ENCODE data around the gene UNC119.

Gene UNC119

GRCh38 chr17:28528327-28529012, 24.0 kb downstream of the UNC119 start:
- POLR2A ChIA-PET = interaction anchor here (0.9 kb wide), 1 partner anchor 26 kb away, joined by 3 read pairs; no protein-coding TSS in a partner anchor
- no peak for DNase-seq (ENCODE audit: extremely low spot score)
- CTCF ChIA-PET = interaction anchor here (1.0 kb wide), 1 partner anchor 33 kb away, joined by 3 read pairs; no protein-coding TSS in a partner anchor
- no peak for TF ChIP-seq TARDBP (IDR thresholded peaks at IDR 0.05)
- no peak for TF ChIP-seq FOXK2 (IDR thresholded peaks at IDR 0.05)
- no peak for TF ChIP-seq FOXM1 (IDR thresholded peaks at IDR 0.05; ENCODE audit: borderline replicate concordance)
- no peak for TF ChIP-seq LEF1 (IDR thresholded peaks at IDR 0.05; ENCODE audit: borderline replicate concordance)
- no peak for TF ChIP-seq L3MBTL2 (conservative IDR thresholded peaks at IDR 0.05)
- no peak for TF ChIP-seq CTBP1 (IDR thresholded peaks at IDR 0.05; ENCODE audit: borderline replicate concordance)
- TF ChIP-seq SUZ12 (IDR thresholded peaks at IDR 0.05) = no peak
- no peak for TF ChIP-seq ARNT (IDR thresholded peaks at IDR 0.05)

DNA sequence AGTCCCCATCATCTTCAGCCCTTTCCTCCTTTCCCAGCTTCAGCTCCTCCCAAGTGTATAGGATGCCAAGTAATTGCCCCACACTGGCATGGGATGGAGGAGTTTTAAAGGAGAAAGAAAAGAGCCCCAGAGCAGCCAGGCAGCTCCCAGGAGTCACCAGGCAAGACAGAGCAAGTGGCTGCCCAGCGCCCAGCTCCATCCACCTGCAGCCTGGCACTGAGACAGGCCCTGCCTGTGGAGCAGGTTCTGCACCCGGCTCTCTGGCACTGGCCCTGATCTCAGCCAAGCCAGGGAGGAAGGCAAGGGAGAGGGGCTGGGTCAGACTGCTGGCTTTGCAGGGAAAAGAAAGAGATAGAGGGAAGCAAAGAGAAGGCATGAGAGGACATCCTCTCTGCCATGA, 24.6 kb downstream of the UNC119 start:
- POLR2A ChIA-PET = interaction anchor here (0.9 kb wide), 1 partner anchor 25 kb away, joined by 3 read pairs; no protein-coding TSS in a partner anchor
- TF ChIP-seq TARDBP (IDR thresholded peaks at IDR 0.05) (no peak), L3MBTL2 (conservative IDR thresholded peaks at IDR 0.05) (no peak), ELF4 (IDR thresholded peaks at IDR 0.05) (no peak), BHLHE40 (IDR thresholded peaks at IDR 0.05; ENCODE audit: borderline replicate concordance) (no peak), ZNF384 (IDR thresholded peaks at IDR 0.05) (no peak), FOXA1 (IDR thresholded peaks at IDR 0.05) (no peak), SP1 (IDR thresholded peaks at IDR 0.05) (no peak), HDGF (IDR thresholded peaks at IDR 0.05; ENCODE audit: borderline replicate concordance) (no peak), ARNT (IDR thresholded peaks at IDR 0.05) (no peak), FOXK2 (IDR thresholded peaks at IDR 0.05) (no peak), NFRKB (IDR thresholded peaks at IDR 0.05) (no peak), SUZ12 (IDR thresholded peaks at IDR 0.05) (no peak), CTBP1 (IDR thresholded peaks at IDR 0.05; ENCODE audit: borderline replicate concordance) (no peak)
- TF ChIP-seq, protein P1, sequence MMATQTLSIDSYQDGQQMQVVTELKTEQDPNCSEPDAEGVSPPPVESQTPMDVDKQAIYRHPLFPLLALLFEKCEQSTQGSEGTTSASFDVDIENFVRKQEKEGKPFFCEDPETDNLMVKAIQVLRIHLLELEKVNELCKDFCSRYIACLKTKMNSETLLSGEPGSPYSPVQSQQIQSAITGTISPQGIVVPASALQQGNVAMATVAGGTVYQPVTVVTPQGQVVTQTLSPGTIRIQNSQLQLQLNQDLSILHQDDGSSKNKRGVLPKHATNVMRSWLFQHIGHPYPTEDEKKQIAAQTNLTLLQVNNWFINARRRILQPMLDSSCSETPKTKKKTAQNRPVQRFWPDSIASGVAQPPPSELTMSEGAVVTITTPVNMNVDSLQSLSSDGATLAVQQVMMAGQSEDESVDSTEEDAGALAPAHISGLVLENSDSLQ (IDR thresholded peaks at IDR 0.05) = no peak
- no peak for DNase-seq (ENCODE audit: extremely low spot score)
- CTCF ChIA-PET = interaction anchor here (1.0 kb wide), 1 partner anchor 33 kb away, joined by 3 read pairs; no protein-coding TSS in a partner anchor

DNA sequence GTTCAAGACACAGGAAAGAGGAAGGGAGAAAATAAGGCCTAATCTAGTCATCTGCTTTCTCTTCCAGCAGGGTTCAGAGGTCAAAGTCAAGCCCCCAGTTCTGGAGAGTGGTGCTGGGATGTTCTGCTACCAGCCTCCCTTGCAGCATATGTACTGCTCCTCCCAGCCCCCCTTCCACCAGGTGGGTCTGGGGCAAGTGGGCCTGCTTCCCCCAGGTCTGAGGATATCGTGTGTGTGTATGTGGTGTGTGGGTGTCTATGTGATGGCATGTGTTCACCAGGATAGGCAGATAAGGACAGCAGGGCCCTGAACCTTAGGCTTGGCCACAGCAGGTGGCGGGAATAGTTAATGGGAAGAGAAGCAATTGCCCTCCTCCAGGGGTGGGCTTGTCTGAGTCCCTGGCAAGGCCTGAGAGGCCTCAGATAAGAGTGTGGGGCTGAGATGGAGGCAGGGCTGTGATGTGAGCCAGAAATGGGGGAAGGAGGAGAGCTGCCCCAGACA, 25.2 kb downstream of the UNC119 start:
- ChIA-PET CTCF (interaction anchor here (0.9 kb wide), 1 partner anchor 13 kb away, joined by 3 read pairs; no protein-coding TSS in a partner anchor), POLR2A (interaction anchor here (0.9 kb wide), 1 partner anchor 24 kb away, joined by 3 read pairs; no protein-coding TSS in a partner anchor)
- DNase-seq (ENCODE audit: extremely low spot score) = no peak
- TF ChIP-seq TARDBP (IDR thresholded peaks at IDR 0.05) = no peak
- no peak for TF ChIP-seq NFRKB (IDR thresholded peaks at IDR 0.05)
- TF ChIP-seq, protein P1 (IDR thresholded peaks at IDR 0.05) = no peak
- no peak for TF ChIP-seq LEF1 (IDR thresholded peaks at IDR 0.05; ENCODE audit: borderline replicate concordance)
- no peak for TF ChIP-seq FOXK2 (IDR thresholded peaks at IDR 0.05)
- TF ChIP-seq CTBP1 (IDR thresholded peaks at IDR 0.05; ENCODE audit: borderline replicate concordance) = no peak
- TF ChIP-seq ELF4 (IDR thresholded peaks at IDR 0.05) = no peak
- TF ChIP-seq FOXA1 (IDR thresholded peaks at IDR 0.05) = no peak
- TF ChIP-seq ZNF384 (IDR thresholded peaks at IDR 0.05) = no peak

DNA sequence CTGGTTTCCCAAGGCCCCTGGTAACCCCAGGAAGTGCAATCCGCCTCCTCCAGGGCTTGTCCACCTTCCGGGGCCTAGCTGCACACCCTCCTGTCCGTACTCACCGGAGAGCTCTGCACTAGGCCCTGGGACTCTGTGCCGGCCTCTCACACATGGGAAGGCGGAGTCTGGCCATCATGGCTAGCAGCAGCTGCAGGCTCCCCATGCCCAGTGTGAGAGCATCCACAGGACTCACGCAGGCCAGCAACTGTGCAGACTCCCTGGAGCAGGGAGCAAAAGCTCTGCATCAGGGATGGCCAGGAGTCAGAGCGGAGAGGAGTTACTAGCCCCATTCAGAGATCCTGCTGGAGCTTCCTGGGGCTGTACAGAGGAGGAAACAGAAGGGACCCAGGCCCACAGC, 26.0 kb downstream of the UNC119 start:
- ChIA-PET CTCF (interaction anchor here (0.9 kb wide), 1 partner anchor 14 kb away, joined by 3 read pairs; no protein-coding TSS in a partner anchor), POLR2A (interaction anchor here (1.1 kb wide), 1 partner anchor 14 kb away, joined by 3 read pairs; no protein-coding TSS in a partner anchor)
- no peak for DNase-seq (ENCODE audit: extremely low spot score)

DNA sequence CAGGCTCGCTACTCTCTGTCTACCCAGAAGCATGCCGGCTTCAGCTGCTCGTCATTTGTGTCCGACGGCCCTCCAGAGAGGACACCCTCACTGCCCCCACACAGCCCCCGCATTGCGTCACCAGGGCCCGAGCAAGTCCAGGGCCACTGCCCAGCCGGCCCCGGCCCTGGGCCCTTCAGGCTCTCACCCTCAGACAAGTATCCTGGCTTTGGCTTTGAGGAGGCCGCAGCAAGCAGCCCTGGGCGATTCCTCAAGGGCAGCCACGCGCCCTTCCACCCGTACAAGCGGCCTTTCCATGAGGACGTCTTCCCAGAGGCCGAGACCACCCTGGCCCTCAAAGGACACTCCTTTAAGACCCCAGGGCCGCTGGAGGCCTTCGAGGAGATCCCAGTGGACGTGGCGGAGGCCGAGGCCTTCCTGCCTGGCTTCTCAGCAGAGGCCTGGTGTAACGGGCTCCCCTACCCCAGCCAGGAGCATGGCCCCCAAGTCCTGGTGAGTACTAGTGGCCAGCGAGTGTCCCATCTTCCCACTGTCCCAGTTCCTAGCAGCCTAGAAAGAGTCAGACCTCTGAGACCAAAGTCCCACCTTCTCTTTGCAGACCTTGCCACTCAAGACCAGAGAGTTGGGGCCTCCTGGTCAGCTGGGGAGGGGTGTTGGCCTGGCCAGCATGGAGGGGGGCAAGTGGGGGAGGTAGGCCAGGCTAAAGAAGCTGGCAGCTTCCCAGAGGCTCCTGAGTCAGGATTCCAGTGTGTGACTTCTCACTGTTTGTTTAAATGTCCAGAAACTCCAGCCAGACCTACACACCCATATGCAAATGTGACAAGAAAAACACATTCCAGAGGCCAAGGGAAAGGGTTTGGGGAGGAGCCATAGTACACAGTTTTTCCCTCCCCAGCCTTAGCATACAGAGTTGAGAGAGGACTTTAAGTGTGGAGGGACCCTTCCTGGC, 27.7 kb downstream of the UNC119 start:
- no peak for DNase-seq (ENCODE audit: extremely low spot score)
- CTCF ChIA-PET = interaction anchor here (1.0 kb wide), 1 partner anchor 108 kb away, joined by 3 read pairs; no protein-coding TSS in a partner anchor
- POLR2A ChIA-PET = no interaction called here
- TF ChIP-seq FOXM1 (IDR thresholded peaks at IDR 0.05; ENCODE audit: borderline replicate concordance) = no peak
- TF ChIP-seq ARNT (IDR thresholded peaks at IDR 0.05) = no peak
- no peak for TF ChIP-seq ELF4 (IDR thresholded peaks at IDR 0.05)
- no peak for TF ChIP-seq ZNF384 (IDR thresholded peaks at IDR 0.05)
- no peak for TF ChIP-seq NFRKB (IDR thresholded peaks at IDR 0.05)
- no peak for TF ChIP-seq FOXA1 (IDR thresholded peaks at IDR 0.05)

More for the DNA sequence above, 26.0 kb downstream of the UNC119 start:
- TF ChIP-seq NFRKB (IDR thresholded peaks at IDR 0.05) (no peak), LEF1 (IDR thresholded peaks at IDR 0.05; ENCODE audit: borderline replicate concordance) (no peak), SUZ12 (IDR thresholded peaks at IDR 0.05) (no peak), FOXM1 (IDR thresholded peaks at IDR 0.05; ENCODE audit: borderline replicate concordance) (no peak), L3MBTL2 (conservative IDR thresholded peaks at IDR 0.05) (no peak), ARNT (IDR thresholded peaks at IDR 0.05) (no peak), SP1 (IDR thresholded peaks at IDR 0.05) (no peak), BHLHE40 (IDR thresholded peaks at IDR 0.05; ENCODE audit: borderline replicate concordance) (no peak), FOXK2 (IDR thresholded peaks at IDR 0.05) (no peak), HDGF (IDR thresholded peaks at IDR 0.05; ENCODE audit: borderline replicate concordance) (no peak)
- TF ChIP-seq, protein P1 (IDR thresholded peaks at IDR 0.05) = no peak

All from HEK293T (cell line).